Muscle layer of colon (tissue), 2 donors: Measurements from ENCODE around the gene PDCD2L.
"Not testable (repeated sequence)": the region's sequence is repeated elsewhere in the genome, so short reads cannot be mapped to it uniquely, and the experiment has no call there.

Source experiments
- H3K27ac ChIP-seq: one replicate; pipeline ENCODE4 v1.7.0; 2013; ENCODE audit warnings: low read depth, mild to moderate bottlenecking, low read length, moderate library complexity
- H3K27me3 ChIP-seq, 2 donors: one replicate each; pipeline ENCODE4 v1.7.0; 2013; ENCODE audit warnings: low read length in 2 of 2, mild to moderate bottlenecking in 2 of 2; ENCODE audit not compliant: insufficient read depth in 2 of 2, control insufficient read depth in 1 of 2
- H3K36me3 ChIP-seq: one replicate; pipeline ENCODE4 v1.7.0; 2013; ENCODE audit warnings: mild to moderate bottlenecking, low read length; ENCODE audit not compliant: insufficient read depth
- H3K4me1 ChIP-seq: one replicate; pipeline ENCODE4 v1.7.0; 2013; ENCODE audit warnings: mild to moderate bottlenecking, low read length; ENCODE audit not compliant: insufficient read depth
- H3K4me3 ChIP-seq, 2 donors: one replicate each; pipeline ENCODE4 v1.7.0; 2013; ENCODE audit warnings: low read length in 2 of 2, low read depth in 1 of 2, mild to moderate bottlenecking in 1 of 2, moderate library complexity in 1 of 2
- H3K9ac ChIP-seq: one replicate; pipeline ENCODE4 v1.7.0; 2013; ENCODE audit warnings: low read length
- H3K9me3 ChIP-seq: one replicate; pipeline ENCODE4 v1.7.0; 2013; ENCODE audit warnings: mild to moderate bottlenecking, low read length
- donor health status: abdominal sarcoma.
- donor health status: Adenocarcinoma of cecum.

Gene PDCD2L

DNA sequence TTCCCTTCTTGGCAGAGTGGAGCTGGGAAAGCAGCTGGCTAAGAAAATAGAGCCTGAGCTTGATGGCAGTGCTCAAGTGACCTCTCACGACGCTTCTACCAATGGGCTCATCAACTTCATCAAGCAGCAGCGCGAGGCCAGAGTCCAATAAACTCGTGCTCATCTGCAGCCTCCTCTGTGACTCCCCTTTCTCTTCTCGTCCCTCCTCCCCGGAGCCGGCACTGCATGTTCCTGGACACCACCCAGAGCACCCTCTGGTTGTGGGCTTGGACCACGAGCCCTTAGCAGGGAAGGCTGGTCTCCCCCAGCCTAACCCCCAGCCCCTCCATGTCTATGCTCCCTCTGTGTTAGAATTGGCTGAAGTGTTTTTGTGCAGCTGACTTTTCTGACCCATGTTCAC lies 4.3 kb upstream of the PDCD2L start:
- Histone ChIP-seq H3K9ac (no peak overlapping the region), H3K27me3 (no peaks in the 10 kb centered on the region), H3K36me3 (peaks cover 38% of the 10 kb centered on the region), H3K4me1 (no peaks in the 10 kb centered on the region), H3K9me3 (no peaks in the 10 kb centered on the region), H3K4me3 (no peak overlapping the region), H3K27ac (no peak overlapping the region)

DNA sequence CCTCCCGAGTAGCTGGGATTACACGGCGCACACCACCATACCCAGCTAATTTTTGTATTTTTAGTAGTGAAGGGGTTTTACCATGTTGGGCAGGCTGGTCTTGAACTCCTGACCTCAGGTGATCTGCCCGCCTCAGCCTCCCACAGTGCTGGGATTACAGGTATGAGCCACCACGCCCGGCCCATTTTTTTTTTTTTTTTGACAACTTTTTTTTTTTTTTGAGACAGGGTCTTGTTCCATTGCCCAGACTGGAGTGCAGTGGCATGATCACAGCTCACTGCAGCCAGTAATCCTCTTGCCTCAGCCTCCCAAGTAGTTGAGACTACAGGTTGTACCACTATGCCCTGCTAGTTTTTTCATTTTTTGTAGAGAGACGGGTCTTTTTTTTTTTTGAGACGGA lies 3.4 kb upstream of the PDCD2L start:
- H3K27ac ChIP-seq, H3K27me3 ChIP-seq, H3K4me1 ChIP-seq, H3K4me3 ChIP-seq, H3K9me3 ChIP-seq, H3K9ac ChIP-seq: not testable (repeated sequence)
- H3K36me3 ChIP-seq, result peaks cover 31% of the 10 kb centered on the region

DNA sequence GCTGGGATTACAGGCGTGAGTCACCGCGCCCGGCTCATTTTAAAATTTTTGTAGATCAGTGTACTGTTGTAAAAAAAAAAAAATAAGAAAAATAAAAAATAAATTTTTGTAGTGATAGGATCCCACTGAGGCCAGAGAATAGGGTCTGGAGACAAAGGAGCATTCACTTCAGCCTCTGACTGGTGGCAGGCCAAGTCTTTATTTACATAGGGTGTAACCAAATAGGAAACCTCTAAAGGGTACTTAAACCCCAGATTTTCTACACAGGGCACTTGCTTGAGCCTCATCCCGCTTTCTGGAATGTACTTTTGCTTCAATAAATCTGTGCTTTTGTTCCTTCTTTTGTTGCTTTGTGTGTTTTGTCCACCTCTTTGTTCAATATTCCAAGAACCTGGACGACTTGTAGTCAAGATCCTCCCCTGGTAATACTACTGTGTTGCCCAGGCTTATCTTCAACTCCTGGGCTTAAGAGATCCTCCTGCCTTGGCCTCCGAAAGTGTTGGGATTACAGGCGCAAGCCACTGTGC lies 2.1 kb upstream of the PDCD2L start:
- Histone ChIP-seq H3K36me3 (peaks cover 20% of the 10 kb centered on the region), H3K27me3 (no peaks in the 10 kb centered on the region), H3K9ac (no peak overlapping the region), H3K27ac (no peak overlapping the region), H3K9me3 (no peaks in the 10 kb centered on the region), H3K4me3 (no peak overlapping the region), H3K4me1 (no peaks in the 10 kb centered on the region)

DNA sequence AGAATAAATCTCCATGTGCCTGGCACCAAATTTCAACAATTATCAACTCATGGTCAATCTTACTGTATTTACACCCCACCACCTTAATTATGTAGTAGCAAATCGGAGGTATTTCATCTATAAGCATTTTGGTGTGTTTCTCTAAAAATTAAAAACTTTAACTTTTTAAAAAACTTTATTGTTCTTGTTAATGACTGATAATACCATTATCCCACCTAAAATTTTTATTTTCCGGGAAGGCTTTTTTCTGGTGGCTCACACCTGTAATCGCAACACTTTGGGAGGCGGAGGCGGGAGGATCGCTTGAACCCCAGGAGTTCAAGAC lies 453 bp upstream of the PDCD2L start:
- no peaks in the 10 kb centered on the region for H3K27me3 ChIP-seq
- H3K36me3 ChIP-seq, result peaks cover 17% of the 10 kb centered on the region
- H3K9ac ChIP-seq, result no peak overlapping the region
- H3K9me3 ChIP-seq, result no peaks in the 10 kb centered on the region
- no peaks in the 10 kb centered on the region for H3K4me1 ChIP-seq
- H3K27ac ChIP-seq, result no peak overlapping the region
- peak overlapping the region; percentile 81 to 86 for H3K4me3 ChIP-seq

DNA sequence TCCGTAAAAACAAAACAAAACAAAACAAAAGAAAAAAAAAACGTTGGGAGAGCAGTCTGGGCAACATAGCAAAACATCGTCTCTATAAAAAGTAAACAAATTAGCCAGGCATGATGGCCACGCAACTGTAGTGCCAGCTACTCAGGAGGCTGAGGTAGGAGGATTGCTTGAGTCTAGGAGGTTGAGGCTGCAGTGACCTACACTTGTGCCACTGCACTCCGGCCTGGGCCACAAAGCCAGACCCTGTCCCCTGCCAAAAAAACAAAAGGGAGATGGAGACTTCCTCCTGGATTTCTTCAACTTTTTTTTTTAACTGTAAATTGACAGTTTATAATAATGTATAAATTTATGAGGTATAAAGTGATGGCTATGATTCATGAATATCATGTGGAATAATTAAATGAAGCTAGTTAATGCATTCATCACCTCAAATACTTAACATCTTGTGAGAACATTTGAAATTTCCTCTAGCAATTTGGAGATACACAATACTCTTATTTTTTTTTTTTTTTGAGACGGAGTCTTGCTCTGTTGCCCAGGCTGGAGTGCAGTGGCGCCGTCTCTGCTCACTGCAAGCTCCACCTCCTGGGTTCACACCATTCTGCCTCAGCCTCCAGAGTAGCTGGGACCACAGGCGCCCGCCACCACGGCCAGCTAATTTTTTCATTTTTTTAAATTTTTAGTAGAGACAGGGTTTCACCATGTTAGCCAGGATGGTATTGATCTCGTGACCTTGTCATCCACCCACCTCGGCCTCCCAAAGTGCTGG lies 1.9 kb downstream of the PDCD2L start:
- H3K27ac ChIP-seq, result no peak overlapping the region

DNA sequence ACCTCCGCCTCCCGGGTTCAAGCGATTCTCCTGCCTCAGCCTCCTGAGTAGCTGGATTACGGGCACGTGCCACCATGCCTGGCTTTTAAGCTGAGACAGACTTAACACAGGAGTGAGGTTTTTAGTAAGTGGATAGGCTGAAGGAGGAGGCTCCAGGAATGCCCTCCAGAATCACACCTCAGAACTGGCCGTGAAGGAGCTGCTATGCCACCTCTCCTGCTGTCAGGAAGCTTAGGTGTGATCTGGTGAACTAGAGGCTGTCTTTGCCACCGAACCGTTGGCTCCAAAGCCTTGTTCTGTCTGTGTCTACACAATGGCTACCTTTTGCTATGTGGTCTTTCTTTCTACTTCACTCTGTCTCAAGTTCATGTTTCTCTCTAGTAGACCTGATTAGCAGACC lies 4.2 kb downstream of the PDCD2L start:
- Histone ChIP-seq H3K27ac (no peak overlapping the region), H3K27me3 (no peaks in the 10 kb centered on the region), H3K9me3 (no peaks in the 10 kb centered on the region), H3K4me3 (no peak overlapping the region), H3K36me3 (peaks cover 10% of the 10 kb centered on the region), H3K4me1 (no peaks in the 10 kb centered on the region), H3K9ac (no peak overlapping the region)

More for the DNA sequence above, 1.9 kb downstream of the PDCD2L start:
- no peak overlapping the region for H3K9ac ChIP-seq
- H3K4me3 ChIP-seq, result no peak overlapping the region
- no peaks in the 10 kb centered on the region for H3K27me3 ChIP-seq
- no peaks in the 10 kb centered on the region for H3K9me3 ChIP-seq
- no peaks in the 10 kb centered on the region for H3K4me1 ChIP-seq
- peaks cover 10% of the 10 kb centered on the region for H3K36me3 ChIP-seq

DNA sequence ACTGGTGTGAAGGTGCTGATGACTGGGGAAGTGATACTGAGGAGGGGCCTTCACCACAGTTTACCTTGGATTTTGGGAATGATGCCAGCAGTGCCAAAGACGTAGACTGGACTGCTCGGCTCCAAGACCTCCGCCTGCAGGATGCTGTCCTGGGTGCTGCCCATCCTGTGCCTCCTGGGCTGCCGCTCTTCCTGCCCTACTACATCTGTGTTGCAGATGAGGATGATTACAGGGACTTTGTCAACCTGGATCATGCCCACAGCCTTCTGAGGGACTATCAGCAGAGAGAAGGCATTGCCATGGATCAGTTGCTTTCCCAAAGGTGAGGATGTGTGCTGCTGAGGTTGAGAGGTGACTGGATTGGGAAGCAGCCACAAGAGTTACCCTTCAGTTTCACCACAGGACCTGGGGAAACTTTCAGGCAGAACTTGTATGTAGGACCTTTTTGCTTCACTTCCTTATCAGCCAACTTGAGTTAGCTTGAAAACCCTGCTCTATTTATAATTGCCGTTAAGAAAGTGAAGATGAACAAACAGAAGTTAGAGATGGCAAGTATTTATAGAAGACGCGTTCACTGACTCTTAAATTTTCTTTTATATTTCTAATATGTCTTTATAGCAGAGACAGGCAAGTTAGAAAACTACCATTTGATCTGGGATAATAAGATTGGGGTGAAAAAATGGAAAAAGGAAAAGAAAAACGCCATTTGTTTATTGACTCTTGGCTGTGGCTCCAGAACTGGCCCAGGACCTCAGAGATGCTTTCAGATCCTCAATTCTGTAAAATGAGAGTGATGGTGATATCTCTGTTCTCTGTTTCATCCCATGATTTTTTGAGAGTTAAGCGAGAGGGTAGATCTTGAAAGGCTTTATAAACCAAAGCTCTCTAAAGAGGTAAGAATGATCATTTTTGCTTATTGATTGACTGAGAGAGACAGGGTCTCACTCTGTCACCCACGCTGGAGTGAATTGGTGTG lies 5.3 kb downstream of the PDCD2L start:
- Histone ChIP-seq H3K27ac (no peak overlapping the region), H3K9me3 (no peaks in the 10 kb centered on the region), H3K9ac (no peak overlapping the region), H3K27me3 (no peaks in the 10 kb centered on the region), H3K36me3 (peaks cover 10% of the 10 kb centered on the region), H3K4me3 (no peak overlapping the region), H3K4me1 (no peaks in the 10 kb centered on the region)

DNA sequence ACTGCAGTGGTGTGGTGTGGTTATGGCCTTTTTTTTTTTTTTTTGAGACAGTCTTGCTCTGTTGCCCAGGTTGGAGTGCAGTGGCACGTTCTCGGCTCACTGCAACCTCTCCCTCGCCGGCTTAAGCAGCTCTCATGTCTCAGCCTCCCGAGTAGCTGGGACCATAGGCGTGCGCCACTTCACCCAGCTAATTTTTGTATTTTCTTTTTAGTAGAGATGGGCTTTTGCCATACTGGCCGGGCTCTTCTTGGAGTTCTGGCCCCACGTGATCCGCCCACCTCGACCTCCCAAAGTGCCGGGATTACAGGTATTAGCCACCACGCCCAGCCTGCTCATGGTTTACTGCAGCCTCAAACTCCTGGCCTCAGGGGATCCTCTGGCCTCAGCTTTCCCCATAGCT lies 7.0 kb downstream of the PDCD2L start:
- Histone ChIP-seq H3K36me3 (peaks cover 21% of the 10 kb centered on the region), H3K4me3 (no peak overlapping the region), H3K4me1 (no peaks in the 10 kb centered on the region), H3K9me3 (no peaks in the 10 kb centered on the region), H3K27me3 (no peaks in the 10 kb centered on the region), H3K27ac (no peak overlapping the region), H3K9ac (no peak overlapping the region)

DNA sequence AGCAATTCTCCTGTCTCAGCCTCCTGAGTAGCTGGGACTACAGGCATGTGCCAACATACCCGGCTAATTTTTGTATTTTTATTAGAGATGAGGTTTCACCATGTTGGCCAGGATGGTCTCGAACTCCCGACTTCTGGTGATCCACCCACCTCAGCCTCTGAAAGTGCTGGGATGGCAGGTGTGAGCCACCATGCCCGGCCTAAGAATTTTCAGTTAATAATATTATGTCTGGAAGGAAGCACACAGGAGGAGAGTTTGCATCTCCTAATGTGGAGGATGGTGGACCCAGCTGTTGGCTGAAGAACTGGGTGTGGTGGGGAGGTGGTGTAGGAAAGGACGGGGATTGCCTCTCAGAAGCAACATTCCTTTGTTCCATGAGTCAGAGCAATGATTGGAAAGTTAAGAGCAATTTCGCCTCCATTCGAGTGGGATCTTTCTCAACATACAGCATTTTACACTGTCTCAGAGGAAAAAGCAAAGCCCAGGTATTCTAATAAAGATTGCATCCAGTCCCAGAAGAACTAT lies 11.9 kb downstream of the PDCD2L start:
- Histone ChIP-seq H3K9me3 (no peaks in the 10 kb centered on the region), H3K36me3 (peaks cover 17% of the 10 kb centered on the region), H3K27ac (no peak overlapping the region), H3K9ac (no peak overlapping the region), H3K27me3 (no peaks in the 10 kb centered on the region), H3K4me1 (no peaks in the 10 kb centered on the region), H3K4me3 (no peak overlapping the region)

DNA sequence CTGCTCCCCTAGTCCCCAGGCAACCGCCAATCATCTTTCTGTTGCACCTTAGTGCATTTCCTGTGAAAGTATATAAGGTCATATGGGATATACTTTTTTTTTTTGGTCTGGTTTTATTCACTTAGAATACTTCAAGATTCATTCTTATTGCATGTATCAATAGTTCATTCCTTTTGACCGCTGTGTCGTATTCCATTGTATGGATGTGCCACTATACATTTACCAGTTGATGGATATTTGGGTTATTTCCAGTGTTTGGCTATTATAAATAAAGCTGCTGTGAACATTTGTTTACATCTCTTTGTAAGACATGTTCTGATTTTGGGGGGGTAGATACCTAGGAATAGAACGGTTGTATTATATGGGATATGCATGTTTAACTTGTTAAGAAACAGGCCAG lies 14.1 kb downstream of the PDCD2L start:
- Histone ChIP-seq H3K36me3 (peaks cover 17% of the 10 kb centered on the region), H3K27ac (no peak overlapping the region), H3K4me1 (no peaks in the 10 kb centered on the region), H3K4me3 (no peak overlapping the region), H3K9me3 (no peaks in the 10 kb centered on the region), H3K27me3 (no peaks in the 10 kb centered on the region), H3K9ac (no peak overlapping the region)

DNA sequence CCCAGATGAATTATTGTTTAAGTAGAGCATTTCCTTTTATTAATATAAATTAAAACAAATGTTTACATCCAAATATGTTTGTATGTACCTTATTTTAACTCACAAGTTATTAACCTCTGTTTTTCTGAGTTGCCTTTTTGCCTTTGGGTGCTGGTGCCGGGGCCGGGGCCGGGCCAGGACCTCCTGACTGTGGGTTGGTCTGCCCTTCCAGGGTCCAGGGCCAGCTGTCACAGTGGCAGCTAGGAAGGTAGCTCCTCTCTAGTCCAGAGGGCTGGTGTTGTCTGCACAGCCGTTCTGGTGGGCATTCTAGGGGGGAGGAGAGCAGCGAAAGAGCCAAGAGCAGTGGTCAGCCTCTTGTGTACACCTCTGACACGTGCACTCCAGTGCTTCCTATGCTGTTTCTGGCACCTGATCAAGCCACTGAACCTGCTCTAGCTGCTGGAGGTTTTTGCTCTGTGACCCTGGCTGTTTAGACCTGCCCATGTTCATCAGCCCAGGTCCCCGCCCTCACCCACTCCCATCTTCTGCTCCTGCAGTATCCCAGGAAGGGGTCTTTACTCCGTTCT lies 22.0 kb downstream of the PDCD2L start:
- Histone ChIP-seq H3K4me1 (peaks cover 23% of the 10 kb centered on the region), H3K27ac (no peak overlapping the region), H3K27me3 (no peaks in the 10 kb centered on the region), H3K9me3 (no peaks in the 10 kb centered on the region), H3K9ac (no peak overlapping the region), H3K36me3 (no peaks in the 10 kb centered on the region), H3K4me3 (no peak overlapping the region)
